ENCODE results near the gene STOML1. TPM values are rescaled to one million over a fixed set of nuclear protein-coding genes. Genes with fewer than 3 reads are reported as not detected.

The STOML1 gene
- total RNA-seq, 1 experiment from 2014 or later = 2.5 TPM

GRCh38 chr15:73994413-73994883 is 2.4 kb upstream of the STOML1 start, which contains the start of gene PML:
Gene PML (plus strand): TSS chr15:73994716. CDS start chr15:73994813, 97 bp downstream.
- H2BK12ac ChIP-seq (ENCODE audit: insufficient read length, low read depth, low read length) = no peak within 1 kb of the TSS
- H4K91ac ChIP-seq (ENCODE audit: insufficient read length, low read depth, low read length) = no peak within 1 kb of the TSS
- H3K27ac ChIP-seq (ENCODE audit: insufficient read length, low read depth, low read length) = no peak within 1 kb of the TSS
- Mint-ChIP-seq H3K36me3 (ENCODE audit: insufficient read depth in 1 of 3, low read depth in 3 of 3) (peaks cover 0 to 13% (median 8%) of the 10 kb centered on the region in 3 experiments; a peak in 5 of 7 replicates), H3K9me3 (no peaks in the 10 kb centered on the region; a peak in 1 of 5 replicates), H3K27ac (peak within 1 kb of the TSS; percentile 27 to 92 (median 89); a peak in 6 of 7 replicates), H3K4me3 (peak within 1 kb of the TSS; percentile 90 to 93), H3K4me1 (peaks cover 21 to 28% of the 10 kb centered on the region in 2 experiments), H3K27me3 (ENCODE audit: low read depth) (peaks cover 16% of the 10 kb centered on the region)
- H4K5ac ChIP-seq (ENCODE audit: insufficient read length, low read depth, low read length) = no peak within 1 kb of the TSS
- H2BK120ac ChIP-seq (ENCODE audit: low read depth, low read length, poor library complexity, severe bottlenecking) = no peak within 1 kb of the TSS
- H3K4me1 ChIP-seq (ENCODE audit: insufficient read depth, low read length) = no peaks in the 10 kb centered on the region
- H3K23me2 ChIP-seq (ENCODE audit: insufficient read length, low read depth, low read length, poor library complexity, severe bottlenecking) = peaks cover 11% of the 10 kb centered on the region
- H3T11ph ChIP-seq (ENCODE audit: low read length) = no peak within 1 kb of the TSS
- H2AK5ac ChIP-seq (ENCODE audit: insufficient read length, low read length) = no peak within 1 kb of the TSS
- H2BK15ac ChIP-seq (ENCODE audit: low read depth, low read length) = no peak within 1 kb of the TSS
- no peak within 1 kb of the TSS for H3K4ac ChIP-seq (ENCODE audit: low read depth, low read length)
- H3K9ac ChIP-seq (ENCODE audit: extremely low read depth, insufficient read length, low read length) = peak within 1 kb of the TSS; percentile 70
- no peak within 1 kb of the TSS for H3K56ac ChIP-seq (ENCODE audit: insufficient read length, low read depth, low read length)
- DNase-seq = peak; percentile 97
- H3K18ac ChIP-seq (ENCODE audit: insufficient read length, low read depth, low read length) = no peak within 1 kb of the TSS
- H3K79me1 ChIP-seq (ENCODE audit: insufficient read depth, low read depth, low read length, poor library complexity, severe bottlenecking) = peaks cover 3% of the 10 kb centered on the region
- H4K8ac ChIP-seq (replicated peaks; ENCODE audit: insufficient read length, low read depth, low read length) = no peak within 1 kb of the TSS
- H2BK5ac ChIP-seq (ENCODE audit: insufficient read length, low read length) = no peak within 1 kb of the TSS
- no peak within 1 kb of the TSS for H3K23ac ChIP-seq (ENCODE audit: insufficient read length, low read depth, low read length)
- TF ChIP-seq CTCF (conservative IDR thresholded peaks at IDR 0.05) = no peak
- no peaks in the 10 kb centered on the region for H3K9me3 ChIP-seq (ENCODE audit: control insufficient read depth, low read depth, low read length)
- no peaks in the 10 kb centered on the region for H3K27me3 ChIP-seq (ENCODE audit: insufficient read depth, low read length)
- H2BK20ac ChIP-seq (ENCODE audit: low read depth, low read length, poor library complexity, severe bottlenecking) = no peak within 1 kb of the TSS
- H3K79me2 ChIP-seq (ENCODE audit: insufficient read depth, low read length) = no peaks in the 10 kb centered on the region; the same call in 1 of the 2 replicates
- peak within 1 kb of the TSS; percentile 68; the same call in 1 of the 2 replicates for H3K14ac ChIP-seq (ENCODE audit: insufficient read depth, low read length)
- no peak within 1 kb of the TSS for H2AFZ ChIP-seq (ENCODE audit: low read length)
- no peaks in the 10 kb centered on the region for H4K20me1 ChIP-seq (ENCODE audit: control insufficient read depth, insufficient read depth, insufficient read length)
- peak within 1 kb of the TSS; percentile 83 for H3K4me2 ChIP-seq (ENCODE audit: insufficient read depth, insufficient read length, low read length)
- WGBS (ENCODE audit: extremely low coverage, insufficient read length, low lambda C conversion rate) = no CpG with 5 or more reads among the region's 27 CpGs

Measured in H9 (cell line).